NOMO-1 (cell line): ENCODE data around the gene LAMB2.
A peak's percentile ranks its signal among the peaks of the same experiment; 100 is the strongest.

ENCODE experiments used
- DNase-seq, 2 experiments: peaks; one replicate each; lab custom pipeline; 2025; ENCODE audit not compliant: unreplicated experiment in 2 of 2; lab: John Stamatoyannopoulos, UW

The LAMB2 gene

GRCh38 chr3:49122022-49122421, 10.8 kb downstream of the LAMB2 start:
- no peak for DNase-seq

DNA sequence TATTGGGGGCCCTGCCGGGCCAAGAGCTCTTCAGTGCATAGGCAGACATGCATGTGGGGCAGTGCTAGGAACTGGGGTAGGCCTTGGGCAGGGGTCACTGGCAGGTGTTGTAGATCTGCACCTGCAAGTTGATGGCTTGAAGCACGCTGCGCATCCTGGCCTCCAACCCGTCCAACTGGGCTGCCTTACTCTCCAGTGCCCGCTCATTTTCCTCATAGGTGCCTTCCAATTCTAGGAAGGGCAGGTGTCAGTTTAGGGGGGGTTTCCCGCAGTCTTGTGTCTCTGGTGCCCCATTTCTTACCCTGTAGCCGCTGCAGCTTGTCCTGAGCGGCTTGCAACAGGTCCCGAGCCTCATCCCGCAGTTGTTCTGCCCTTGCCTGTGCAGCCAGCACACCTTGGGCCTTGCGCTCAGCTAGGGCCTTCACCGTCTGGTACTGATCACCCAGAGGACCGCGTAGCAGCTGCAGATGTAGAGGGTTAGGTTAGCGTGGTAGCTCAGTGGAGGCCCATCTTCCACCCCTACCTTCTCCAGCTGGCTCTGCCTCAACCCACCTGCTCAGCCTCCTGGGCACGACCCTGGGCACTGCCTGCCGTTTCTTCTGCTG, 11.6 kb downstream of the LAMB2 start:
- DNase-seq, result no peak

GRCh38 chr3:49120438-49121131, 12.3 kb downstream of the LAMB2 start, which contains the start of gene USP19:
Gene USP19, minus strand, starts transcription at chr3:49120823. Its CDS starts 1,678 bp downstream, at chr3:49119145.
- DNase-seq, result peak; percentile 82 to 86

DNA sequence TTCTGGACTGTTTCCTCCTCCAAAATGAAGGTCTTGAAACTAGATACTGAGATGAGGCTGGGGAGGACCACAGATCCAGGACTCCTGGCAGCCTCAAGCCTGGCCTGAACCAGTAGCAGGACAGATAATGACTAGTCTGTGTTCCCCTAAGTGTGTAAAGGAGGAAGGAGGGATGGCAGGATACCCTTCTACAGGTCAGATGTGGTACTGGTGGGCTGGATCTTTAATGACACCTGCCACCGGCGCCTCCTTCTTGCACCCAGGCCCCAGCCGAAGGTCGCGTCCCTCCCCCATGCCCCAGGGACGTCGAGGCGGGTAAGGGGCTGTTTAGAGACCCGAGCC, 12.8 kb downstream of the LAMB2 start:
- DNase-seq, result peak in 1 of 2 experiments; percentile 29

DNA sequence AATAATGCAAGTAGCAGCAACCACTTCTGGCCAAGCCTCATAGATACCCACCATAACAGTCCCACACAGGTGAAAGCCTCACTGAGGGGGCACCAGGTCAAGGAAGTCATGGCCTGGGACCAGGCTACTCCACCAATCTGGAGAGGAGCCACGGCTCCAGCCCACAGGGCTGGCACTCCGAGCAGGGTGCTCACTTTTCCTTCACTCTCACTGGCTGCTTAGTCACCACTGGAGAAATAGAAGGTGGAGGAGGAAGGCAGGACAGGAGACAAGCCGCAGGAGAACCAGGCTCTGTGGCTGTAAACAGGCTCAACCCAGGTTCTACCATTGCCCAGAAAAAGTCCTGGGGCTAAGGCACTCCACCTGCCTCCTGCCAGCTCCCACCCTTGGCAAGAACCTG, 13.4 kb downstream of the LAMB2 start:
- no peak for DNase-seq

DNA sequence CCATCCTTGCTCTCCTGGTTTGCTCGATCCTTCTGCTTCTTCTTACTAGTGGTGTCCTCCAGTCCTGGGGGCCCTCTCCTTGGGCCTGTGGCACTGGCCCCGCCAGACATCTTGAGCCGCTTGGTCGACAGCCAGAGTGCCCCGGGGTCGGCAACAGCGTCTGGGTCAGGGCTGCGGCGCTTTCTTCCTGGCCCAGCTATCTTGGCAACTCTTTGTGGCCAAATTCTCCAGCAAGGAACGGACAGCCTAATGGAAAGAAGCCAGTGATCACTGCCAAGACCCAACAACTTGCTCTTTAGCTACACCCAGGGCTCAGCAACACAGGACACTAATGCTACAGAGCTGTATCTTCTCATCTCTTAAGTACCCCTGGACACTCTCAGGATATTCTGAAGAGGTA, 13.8 kb downstream of the LAMB2 start:
- DNase-seq, result no peak

GRCh38 chr3:49112262-49112661, 20.6 kb downstream of the LAMB2 start:
- no peak for DNase-seq

DNA sequence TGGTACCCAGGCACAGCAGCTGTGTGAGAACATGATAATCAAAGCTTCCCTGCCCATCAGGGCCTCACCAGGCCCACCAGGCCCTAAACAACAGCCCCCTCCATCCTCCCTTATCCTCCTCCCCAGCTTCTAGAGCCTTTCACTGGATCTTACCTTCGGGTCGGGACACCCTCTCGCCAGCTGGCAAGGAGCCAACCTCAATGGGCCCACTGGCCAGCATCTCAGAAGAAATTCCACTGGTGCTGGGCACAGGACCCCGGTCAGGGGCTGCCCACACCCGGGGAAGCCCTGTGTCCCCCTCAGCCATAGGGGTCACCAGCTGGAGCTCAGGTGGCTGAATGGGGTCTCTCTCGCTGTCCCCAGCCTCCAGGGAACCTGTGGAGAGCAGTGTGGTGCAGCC, 21.5 kb downstream of the LAMB2 start:
- DNase-seq, result no peak

DNA sequence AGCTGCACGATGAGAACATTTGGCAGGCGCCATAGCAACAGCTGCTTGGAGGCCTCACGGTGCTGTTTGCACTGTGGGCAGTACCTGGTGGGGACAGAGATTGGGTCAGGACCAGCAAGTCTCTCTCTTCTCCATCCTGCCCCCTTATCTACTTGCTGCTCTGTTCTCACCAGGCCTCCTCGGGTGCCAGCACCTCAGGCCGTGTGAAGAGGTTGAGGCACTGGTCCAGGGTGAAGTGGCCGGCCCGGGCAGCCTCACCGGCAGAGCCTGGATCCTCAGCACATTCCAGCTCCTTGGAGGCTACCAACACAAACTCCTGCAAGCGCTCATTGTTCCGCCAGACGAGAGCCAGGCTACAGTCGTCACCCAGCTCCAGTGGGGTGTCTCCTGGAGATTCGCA, 22.1 kb downstream of the LAMB2 start:
- no peak for DNase-seq

DNA sequence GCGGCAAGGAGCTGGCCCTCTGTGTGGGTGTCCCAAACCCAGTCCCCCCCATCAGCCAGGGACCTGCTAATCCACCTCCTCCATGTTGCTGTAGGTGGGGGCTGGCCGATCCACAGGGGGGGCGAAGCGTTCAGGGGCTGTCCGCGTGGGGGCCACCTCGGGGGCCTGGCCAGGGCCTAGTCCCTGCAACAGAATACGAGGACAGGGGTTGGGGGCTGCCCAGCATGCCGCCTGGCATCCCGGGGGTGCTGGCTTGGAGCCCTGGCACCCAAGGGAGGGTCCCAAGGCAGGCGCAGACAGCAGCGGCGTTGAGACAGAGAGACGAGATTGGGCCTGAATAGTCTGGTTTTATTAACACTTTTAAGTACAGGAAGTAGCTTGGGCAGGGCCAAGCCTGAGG, 24.5 kb downstream of the LAMB2 start:
- DNase-seq, result no peak

DNA sequence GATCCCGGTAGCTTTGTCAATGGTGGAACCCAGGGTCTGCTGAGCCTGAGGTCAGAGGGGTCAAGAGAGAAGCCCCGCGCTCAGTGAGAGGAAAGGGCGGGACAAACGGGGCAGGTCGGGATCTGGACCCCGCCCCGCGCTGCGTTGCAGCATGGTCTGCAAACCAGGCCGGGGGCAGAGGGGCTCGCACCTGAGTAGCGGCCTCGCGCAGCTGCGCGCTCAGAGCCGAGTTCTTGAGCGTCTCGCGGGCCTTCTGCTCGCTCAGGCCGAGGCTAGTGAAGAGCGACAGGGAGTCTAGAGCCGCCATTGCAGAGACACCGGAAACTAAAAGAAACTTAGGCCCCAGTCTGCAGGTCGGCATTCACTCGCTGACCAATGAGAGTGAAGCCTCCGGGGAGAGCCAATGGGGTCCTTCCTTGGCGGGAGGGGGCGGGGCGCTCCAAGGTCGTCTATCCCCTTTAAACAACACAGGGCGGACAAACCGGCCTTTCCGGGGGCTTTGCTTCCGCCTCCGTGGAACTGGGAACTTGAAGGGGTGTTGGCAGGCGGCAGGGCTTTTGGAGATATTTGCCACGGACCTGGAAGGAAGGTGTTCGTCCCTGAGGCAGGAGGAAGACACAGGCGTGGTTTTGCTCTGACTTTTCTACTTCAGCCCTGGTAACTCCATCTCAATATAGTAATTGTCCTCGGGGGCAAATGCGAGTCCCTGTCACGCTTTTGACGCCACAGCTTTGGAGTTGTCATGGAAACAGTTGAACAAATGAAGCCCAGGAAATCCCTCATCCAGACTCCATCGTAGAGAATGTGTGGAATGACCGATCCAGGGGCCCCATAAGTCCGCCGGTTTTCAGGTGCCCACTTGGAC, 28.2 kb downstream of the LAMB2 start, which contains the start of gene QARS1:
TSS of gene QARS1 (minus strand) at position 331 of the 865 bp plus-strand sequence. CDS start at position 307, 24 bp downstream.
- DNase-seq, result peak; percentile 88 to 93

- DNase-seq, result no peak
Measured at GRCh38 chr3:49104052-49104426, 28.8 kb downstream of the LAMB2 start.

GRCh38 chr3:49100046-49100615, 32.7 kb downstream of the LAMB2 start:
- no peak for DNase-seq

- no peak for DNase-seq
Measured at GRCh38 chr3:49098910-49099630, 33.8 kb downstream of the LAMB2 start.

- no peak for DNase-seq
Measured at GRCh38 chr3:49098429-49098828, 34.4 kb downstream of the LAMB2 start.

GRCh38 chr3:49093853-49094767, 38.7 kb downstream of the LAMB2 start, which contains the start of gene QRICH1:
Gene QRICH1, minus strand, starts transcription at chr3:49094071. Its CDS starts 17,054 bp downstream, at chr3:49077017.
- DNase-seq, result peak; percentile 97 to 99

DNA sequence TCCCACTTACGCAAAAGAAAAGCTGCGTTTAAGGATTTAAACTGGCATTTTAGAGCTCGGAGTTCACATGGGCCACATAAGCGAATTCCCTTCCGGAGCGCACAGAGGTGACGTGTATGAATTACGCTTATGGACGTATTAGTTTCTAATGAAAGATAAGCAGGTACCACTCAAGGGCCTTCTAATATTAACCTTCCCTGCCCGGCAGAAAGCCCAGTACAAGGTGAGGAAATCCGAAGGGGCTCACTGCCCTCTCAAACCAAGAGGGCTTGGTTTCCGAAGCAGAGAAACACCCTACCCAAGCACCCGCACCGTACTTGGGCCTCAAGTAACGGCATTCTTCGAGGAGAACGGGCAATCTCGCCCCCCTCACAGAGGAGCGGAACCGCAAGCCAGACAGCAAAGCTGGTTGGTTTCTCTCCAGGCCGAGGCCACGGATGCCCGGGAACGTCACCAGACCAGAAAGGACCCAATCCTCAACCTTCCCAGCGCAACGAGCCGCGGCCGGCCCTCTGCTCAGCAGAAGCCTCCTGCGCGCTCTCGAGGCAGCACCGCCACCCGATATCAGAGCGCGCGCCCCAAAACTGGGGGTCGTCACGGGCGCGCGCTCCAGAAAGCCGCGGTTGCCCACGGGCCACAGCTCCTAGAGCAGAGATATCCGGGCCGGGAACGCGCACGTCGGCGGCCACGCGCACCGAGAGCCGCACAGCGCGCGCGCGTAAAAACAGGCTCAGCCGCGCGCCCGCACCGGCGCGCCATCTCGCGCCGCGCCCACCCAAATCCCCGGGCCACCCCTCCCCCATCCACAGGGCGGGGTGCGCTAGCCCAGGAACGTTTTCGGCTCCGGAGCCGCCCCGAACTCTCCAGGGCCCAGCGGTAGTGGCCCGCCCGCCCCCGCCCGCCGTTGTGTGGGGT, 39.7 kb downstream of the LAMB2 start:
- peak; percentile 48 to 58 for DNase-seq

GRCh38 chr3:49081429-49081828, 51.4 kb downstream of the LAMB2 start:
- DNase-seq, result no peak
